H1 (cell line): ENCODE measurements around the gene SYNGR4. TPM values are rescaled to one million over a fixed set of nuclear protein-coding genes. Genes with fewer than 3 reads are reported as not detected.
"Not testable (repeated sequence)": the region's sequence is repeated elsewhere in the genome, so short reads cannot be mapped to it uniquely, and the experiment has no call there.

Experiments used
- CTCF ChIA-PET: fragments of 300-600 bp; sonication (Branson Sonifier 250); formaldehyde crosslinking; loops from one replicate; lab custom pipeline; 2021; ENCODE audit not compliant: partially characterized antibody; lab: Charles Lee
- POLR2A ChIA-PET: fragments of 300-600 bp; sonication (Branson Sonifier 250); formaldehyde crosslinking; loops from one replicate; lab custom pipeline; 2021; ENCODE audit warnings: inconsistent platforms; ENCODE audit not compliant: partially characterized antibody; lab: Charles Lee
- DNase-seq, 2 experiments: peaks; one replicate each; pipeline versions ENCODE4 v3.0.0 to v3.0.0-alpha.2; 2010 to 2022; ENCODE audit warnings: low spot score in 2 of 2, low read depth in 1 of 2, mixed read lengths in 1 of 2
- FAIRE-seq: peaks from 2 replicates; lab custom pipeline; 2011; peaks lifted over from hg19 to GRCh38; lab: Jason Lieb, UNC
- H2AFZ ChIP-seq: 2 replicates; pipeline ENCODE4 v1.8.1; 2012; ENCODE audit warnings: low read length, inconsistent platforms
- H2AK5ac ChIP-seq: 2 replicates; pipeline ENCODE4 v1.6.1; 2013; ENCODE audit warnings: low read depth, low read length
- H2BK120ac ChIP-seq: replicated peaks from 2 replicates; pipeline ENCODE3; 2013; ENCODE audit warnings: low read depth, low read length, inconsistent platforms
- H2BK12ac ChIP-seq: 2 replicates; pipeline ENCODE4 v1.6.1; 2013; ENCODE audit warnings: low read depth, low read length
- H2BK15ac ChIP-seq: 2 replicates; pipeline ENCODE4 v1.6.1; 2013; ENCODE audit warnings: low read length
- H2BK20ac ChIP-seq: 2 replicates; pipeline ENCODE4 v1.6.1; 2013; ENCODE audit warnings: low read length
- H2BK5ac ChIP-seq: 2 replicates; pipeline ENCODE4 v1.6.1; 2013; ENCODE audit warnings: low read depth, low read length
- H3K14ac ChIP-seq: 2 replicates; pipeline ENCODE4 v1.6.1; 2013; ENCODE audit warnings: inconsistent platforms; ENCODE audit not compliant: insufficient read length
- H3K18ac ChIP-seq: 2 replicates; pipeline ENCODE4 v1.6.1; 2013; ENCODE audit warnings: low read length; ENCODE audit errors: extremely low read depth
- H3K23ac ChIP-seq: 2 replicates; pipeline ENCODE4 v1.6.1; 2013; ENCODE audit warnings: inconsistent platforms; ENCODE audit not compliant: insufficient read length
- H3K23me2 ChIP-seq: 2 replicates; pipeline ENCODE4 v1.6.1; 2013; ENCODE audit warnings: low read depth, low read length
- H3K27ac ChIP-seq: 2 replicates; pipeline ENCODE4 v1.6.1; 2011; ENCODE audit warnings: low read depth, low read length, inconsistent platforms
- H3K27me3 ChIP-seq, 4 experiments: replicated peaks in 1 of 4; 1 replicate in 1 of 4; 2 replicates in 3 of 4; pipeline versions ENCODE4 v1.6.1 to v1.8.1; 2011 to 2013; ENCODE audit warnings: low read length in 3 of 4, mild to moderate bottlenecking in 3 of 4, inconsistent platforms in 2 of 4, mixed read lengths in 2 of 4, moderate library complexity in 1 of 4; ENCODE audit not compliant: control insufficient read depth in 3 of 4, insufficient read depth in 3 of 4; ENCODE audit errors: extremely low read depth in 1 of 4
- H3K36me3 ChIP-seq, 4 experiments: 2 replicates each; pipeline versions ENCODE4 v1.6.1 to v1.8.1; 2011 to 2013; ENCODE audit warnings: mild to moderate bottlenecking in 4 of 4, low read length in 3 of 4, moderate library complexity in 2 of 4, control low read depth in 1 of 4, inconsistent platforms in 1 of 4; ENCODE audit not compliant: insufficient read depth in 4 of 4, control insufficient read depth in 2 of 4
- H3K4ac ChIP-seq: replicated peaks from 2 replicates; pipeline ENCODE3; 2013; ENCODE audit warnings: low read length, low read depth, mixed read lengths, inconsistent platforms; ENCODE audit not compliant: insufficient read length
- H3K4me1 ChIP-seq, 4 experiments: replicated peaks in 1 of 4; 1 replicate in 1 of 4; 2 replicates in 3 of 4; pipeline versions ENCODE4 v1.6.1 to v1.8.1; 2011 to 2013; ENCODE audit warnings: low read length in 3 of 4, inconsistent platforms in 2 of 4, mixed read lengths in 1 of 4; ENCODE audit not compliant: insufficient read depth in 4 of 4, control insufficient read depth in 3 of 4
- H3K4me2 ChIP-seq, 2 experiments: 2 replicates each; pipeline versions ENCODE4 v1.6.1 to v1.8.1; 2011 to 2013; ENCODE audit warnings: low read depth in 2 of 2, low read length in 2 of 2, control low read depth in 1 of 2, inconsistent platforms in 1 of 2, mild to moderate bottlenecking in 1 of 2; ENCODE audit not compliant: insufficient read depth in 1 of 2
- H3K4me3 ChIP-seq, 4 experiments: fragments of 200-600, 300-600 bp in 1 of 4; sonication (generic), shearing (Covaris generic), sonication (Bioruptor Twin) in 1 of 4; 2 replicates each; pipeline versions ENCODE4 v1.5.1 to v1.8.1; 2011 to 2016; ENCODE audit warnings: low read length in 4 of 4, low read depth in 3 of 4, control low read depth in 2 of 4, inconsistent platforms in 2 of 4, mild to moderate bottlenecking in 2 of 4, mixed read lengths in 1 of 4, moderate library complexity in 1 of 4; ENCODE audit not compliant: insufficient read depth in 2 of 4; ENCODE audit errors: extremely low read depth in 1 of 4
- H3K56ac ChIP-seq: replicated peaks from 2 replicates; pipeline ENCODE3; 2013; ENCODE audit warnings: low read depth, mild to moderate bottlenecking, mixed read lengths, low read length, inconsistent platforms; ENCODE audit not compliant: insufficient read length
- H3K79me1 ChIP-seq: 2 replicates; pipeline ENCODE4 v1.6.1; 2013; ENCODE audit warnings: low read depth, low read length, control low read depth
- H3K79me2 ChIP-seq, 2 experiments: 2 replicates each; pipeline versions ENCODE4 v1.6.1 to v1.8.1; 2012 to 2013; ENCODE audit warnings: low read length in 2 of 2, mild to moderate bottlenecking in 2 of 2, inconsistent platforms in 1 of 2; ENCODE audit not compliant: insufficient read depth in 2 of 2, control insufficient read depth in 1 of 2
- H3K9ac ChIP-seq, 4 experiments: replicated peaks in 1 of 4; 1 replicate in 1 of 4; 2 replicates in 3 of 4; pipeline versions ENCODE4 v1.6.1 to v1.8.1; 2011 to 2013; ENCODE audit warnings: low read depth in 3 of 4, low read length in 3 of 4, control low read depth in 2 of 4, mild to moderate bottlenecking in 2 of 4, moderate library complexity in 2 of 4, inconsistent platforms in 1 of 4; ENCODE audit errors: extremely low read depth in 1 of 4
- H3K9me3 ChIP-seq, 2 experiments: 2 replicates each; pipeline versions ENCODE4 v1.6.1 to v1.8.1; 2012 to 2013; ENCODE audit warnings: mild to moderate bottlenecking in 2 of 2, moderate library complexity in 2 of 2, control low read depth in 1 of 2, inconsistent platforms in 1 of 2, low read depth in 1 of 2, low read length in 1 of 2, mixed read lengths in 1 of 2; ENCODE audit not compliant: insufficient read depth in 2 of 2
- H4K20me1 ChIP-seq, 2 experiments: replicated peaks in 1 of 2; 2 replicates each; pipeline versions ENCODE3 to v1.8.1; 2011 to 2013; ENCODE audit warnings: inconsistent platforms in 2 of 2, low read length in 2 of 2, mild to moderate bottlenecking in 1 of 2; ENCODE audit not compliant: insufficient read depth in 2 of 2, control insufficient read depth in 1 of 2
- H4K5ac ChIP-seq: 2 replicates; pipeline ENCODE4 v1.6.1; 2013; ENCODE audit warnings: low read length, low read depth, mixed read lengths, inconsistent platforms; ENCODE audit not compliant: insufficient read length
- H4K8ac ChIP-seq: 2 replicates; pipeline ENCODE4 v1.8.0; 2013; ENCODE audit warnings: mild to moderate bottlenecking, moderate library complexity, low read length, inconsistent platforms; ENCODE audit not compliant: insufficient read depth; ENCODE audit errors: extremely low read depth
- H4K91ac ChIP-seq: replicated peaks from 2 replicates; pipeline ENCODE3; 2013; ENCODE audit warnings: low read length, mixed read lengths, inconsistent platforms; ENCODE audit not compliant: insufficient read length
- WGBS, 2 experiments: shearing (Covaris generic) in 1 of 2; methylation state at CpG; one replicate each; pipeline versions ENCODE4 v1.1.6 to v1.1.7; 2013 to 2015; ENCODE audit warnings: low lambda C conversion rate in 2 of 2, mixed read lengths in 2 of 2, inconsistent platforms in 1 of 2, low coverage in 1 of 2, missing lambda C conversion rate in 1 of 2; ENCODE audit not compliant: insufficient replicate concordance in 2 of 2, insufficient coverage in 1 of 2, insufficient read length in 1 of 2; ENCODE audit errors: extremely low coverage in 1 of 2, missing lambda C conversion rate in 1 of 2; 5-methylcytosine and 5-hydroxymethylcytosine counted together
- polyA plus RNA-seq, 7 experiments: library from polyadenylated mRNA; depleted of rRNA in 3 of 7; stranded (reverse) in 5 of 7; unstranded in 2 of 7; fragments of >200 nt in 5 of 7; fragments of 200-250 nt in 2 of 7; gene quantifications; 1 replicate in 5 of 7; 2 replicates in 1 of 7; 4 replicates in 1 of 7; pipeline versions ENCODE4 v1.2.1 to v1.2.3, GENCODE V29; 2011 to 2013; ENCODE audit warnings: missing spikeins in 2 of 7, mixed read lengths in 2 of 7
- total RNA-seq: library from RNA; stranded (reverse); fragmentation: NEBNext Ultra II Directional; extraction: Animal tissue kit (Norgen Biotek cat#: 25700); gene quantifications from 2 replicates; pipeline ENCODE4 v1.2.1, GENCODE V29; 2021

Gene SYNGR4
- total and polyA plus RNA-seq, 2 of the 8 experiments (the other 6 are each of a cell fraction or from before 2014, with no cell fraction given): 0.41 TPM; not detected in 1

- H2AK5ac ChIP-seq, H3K18ac ChIP-seq, H4K20me1 ChIP-seq, H3K27ac ChIP-seq, H4K91ac ChIP-seq, H4K5ac ChIP-seq, H2BK120ac ChIP-seq, H3K79me1 ChIP-seq, H2AFZ ChIP-seq, H3K56ac ChIP-seq, H2BK12ac ChIP-seq, H3K4me3 ChIP-seq, H2BK15ac ChIP-seq, H3K14ac ChIP-seq, FAIRE-seq, H3K9me3 ChIP-seq, H3K4ac ChIP-seq, DNase-seq, H2BK20ac ChIP-seq, H4K8ac ChIP-seq, H3K9ac ChIP-seq, H3K23ac ChIP-seq: not testable (repeated sequence)
- ChIA-PET CTCF (interaction anchor here (0.6 to 2.3 kb wide), 41 partner anchors 8 to 217 kb away, joined by 3 to 25 read pairs (median 5); partner anchors contain the start of genes SYNGR4 and TMEM143), POLR2A (interaction anchor here (0.7 to 2.0 kb wide), 13 partner anchors 8 to 227 kb away, joined by 3 to 27 read pairs (median 5); partner anchors contain the start of genes GRWD1, RPL18, SPHK2 and SYNGR4)
- Histone ChIP-seq H3K36me3 (peaks cover 13 to 21% (median 18%) of the 10 kb centered on the region in 4 experiments), H3K27me3 (peaks cover 6 to 39% (median 33%) of the 10 kb centered on the region in 4 experiments), H2BK5ac (peak overlapping the region; percentile 10; the same call in 1 of the 2 replicates), H3K4me2 (peak overlapping the region; percentile 59 to 75; a peak in 3 of 4 replicates), H3K79me2 (peaks cover 0 to 10% of the 10 kb centered on the region in 2 experiments; a peak in 1 of 4 replicates), H3K23me2 (peaks cover 17% of the 10 kb centered on the region; the same call in 1 of the 2 replicates), H3K4me1 (peaks cover 0 to 42% (median 23%) of the 10 kb centered on the region in 4 experiments; a peak in 6 of 7 replicates)
- WGBS, 2 experiments: no CpG with 5 or more reads among the region's 1 CpG
These were observed 27.8 kb downstream of the SYNGR4 start for GRCh38 chr19:48392006-48392344.
